NCI-H1417 (cell line): ENCODE measurements around the gene IGF1R.

Experiments used
- DNase-seq, 3 experiments: peaks; one replicate each; lab custom pipeline; 2025; lab: John Stamatoyannopoulos, UW

Gene IGF1R

GRCh38 chr15:98727115-98728040, 79.0 kb downstream of the IGF1R start:
- DNase-seq: no peak

- peak in 1 of 3 experiments; percentile 13 for DNase-seq
Observed at GRCh38 chr15:98728082-98728810, 79.9 kb downstream of the IGF1R start.

GRCh38 chr15:98728811-98729160, 80.4 kb downstream of the IGF1R start:
- DNase-seq: no peak

- DNase-seq: no peak
Observed at GRCh38 chr15:98729446-98730042, 81.2 kb downstream of the IGF1R start.

- DNase-seq: no peak
Observed at GRCh38 chr15:98730860-98731711, 82.7 kb downstream of the IGF1R start.

- DNase-seq: no peak
Observed at GRCh38 chr15:98731712-98732450, 83.5 kb downstream of the IGF1R start.

- DNase-seq: no peak
Observed at GRCh38 chr15:98733098-98733497, 84.8 kb downstream of the IGF1R start.

GRCh38 chr15:98734466-98735199, 86.3 kb downstream of the IGF1R start:
- no peak for DNase-seq

GRCh38 chr15:98735304-98735703, 87.0 kb downstream of the IGF1R start:
- no peak for DNase-seq

- DNase-seq: peak in 1 of 3 experiments; percentile 24
Observed at GRCh38 chr15:98735895-98736617, 87.7 kb downstream of the IGF1R start.

- DNase-seq: peak in 2 of 3 experiments; percentile 32 to 64
Observed at GRCh38 chr15:98737159-98737558, 88.8 kb downstream of the IGF1R start.

GRCh38 chr15:98737721-98738120, 89.4 kb downstream of the IGF1R start:
- DNase-seq: no peak

- DNase-seq: no peak
Observed at GRCh38 chr15:98738689-98739401, 90.5 kb downstream of the IGF1R start.

GRCh38 chr15:98740295-98740694, 92.0 kb downstream of the IGF1R start:
- no peak for DNase-seq

- DNase-seq: no peak
Observed at GRCh38 chr15:98740963-98741362, 92.6 kb downstream of the IGF1R start.

GRCh38 chr15:98743177-98743576, 94.8 kb downstream of the IGF1R start:
- DNase-seq: no peak

- DNase-seq: no peak
Observed at GRCh38 chr15:98744506-98744905, 96.2 kb downstream of the IGF1R start.

GRCh38 chr15:98745179-98745578, 96.8 kb downstream of the IGF1R start:
- no peak for DNase-seq
